Natural killer cell (primary cell): ENCODE results near the gene MUC13. TPM values are rescaled to one million over a fixed set of nuclear protein-coding genes. Genes with fewer than 3 reads are reported as not detected.
A peak's percentile ranks its signal among the peaks of the same experiment; 100 is the strongest.

Experiments
- ATAC-seq, 3 donors: fragments of 150-1000 bp in 2 of 3; fragments of 200-7000 bp in 1 of 3; cut with Tn5 transposase; 1 replicate in 1 of 3; 2 replicates in 2 of 3; pipeline ENCODE4 v1.10.0; 2021; ENCODE audit warnings: mild to moderate bottlenecking in 2 of 3, moderate library complexity in 2 of 3
- DNase-seq, 2 donors: peaks; one replicate each; pipeline versions ENCODE4 v3.0.0 to v3.0.0-alpha.2; 2013 to 2021; ENCODE audit warnings: mixed read lengths in 1 of 2
- H3K27ac ChIP-seq: one replicate; pipeline ENCODE4 v1.5.1; 2013; ENCODE audit warnings: mild to moderate bottlenecking, low read length
- H3K27me3 ChIP-seq: one replicate; pipeline ENCODE4 v1.6.1; 2013; ENCODE audit warnings: low read length; ENCODE audit not compliant: control insufficient read depth, insufficient read depth
- H3K36me3 ChIP-seq: one replicate; pipeline ENCODE4 v1.6.1; 2013; ENCODE audit warnings: low read length; ENCODE audit not compliant: control insufficient read depth, insufficient read depth
- H3K4me1 ChIP-seq: one replicate; pipeline ENCODE4 v1.6.1; 2013; ENCODE audit warnings: low read length; ENCODE audit not compliant: control insufficient read depth, insufficient read depth
- H3K4me3 ChIP-seq: one replicate; pipeline ENCODE4 v1.5.1; 2013; ENCODE audit warnings: low read length
- H3K9me3 ChIP-seq: one replicate; pipeline ENCODE4 v1.6.1; 2013; ENCODE audit warnings: low read length; ENCODE audit not compliant: control insufficient read depth, insufficient read depth
- H3K27ac Mint-ChIP-seq, 2 donors: one replicate each; pipeline ENCODE4 v1.8.0; 2022; ENCODE audit warnings: mild to moderate bottlenecking in 2 of 2, mixed read lengths in 2 of 2, moderate library complexity in 1 of 2
- H3K27me3 Mint-ChIP-seq, 2 donors: one replicate each; pipeline ENCODE4 v1.8.0; 2022; ENCODE audit warnings: low read depth in 2 of 2, mixed read lengths in 2 of 2
- H3K36me3 Mint-ChIP-seq: one replicate; pipeline ENCODE4 v1.8.0; 2022; ENCODE audit warnings: mixed read lengths
- H3K4me1 Mint-ChIP-seq, 2 donors: one replicate each; pipeline ENCODE4 v1.8.0; 2022; ENCODE audit warnings: mixed read lengths in 2 of 2
- H3K4me3 Mint-ChIP-seq: one replicate; pipeline ENCODE4 v1.8.0; 2022; ENCODE audit warnings: mild to moderate bottlenecking, moderate library complexity, mixed read lengths
- H3K9me3 Mint-ChIP-seq, 2 donors: one replicate each; pipeline ENCODE4 v1.8.0; 2022; ENCODE audit warnings: mixed read lengths in 2 of 2
- CTCF ChIP-seq: fragments of 200-600 bp; IDR thresholded peaks from one replicate; pipeline ENCODE4 v1.8.0; 2022; ENCODE audit warnings: antibody characterized with exemption
- WGBS: methylation state at CpG from one replicate; pipeline ENCODE4 v1.1.7; 2013; ENCODE audit warnings: missing lambda C conversion rate; ENCODE audit not compliant: insufficient coverage; 5-methylcytosine and 5-hydroxymethylcytosine counted together
- intact Hi-C: fragments of 100-400 bp; cut with micrococcal nuclease; formaldehyde crosslinking; loops from one replicate; pipeline ENCODE4 v1.14.2; 2022
- total RNA-seq, 4 donors: library from RNA; stranded (reverse); fragments of 120-200 nt in 1 of 4; gene quantifications; one replicate each; pipeline versions ENCODE4 v1.2.3 to v1.2.4, GENCODE V29; 2013 to 2022

The MUC13 gene
- total RNA-seq, 3 donors from 2014 or later (not counting 1 experiment from before 2014, with no cell fraction given), result 0.16 to 2.1 (median 0.63) TPM

GRCh38 chr3:124886168-124887056, 48.1 kb downstream of the MUC13 start:
- H3K36me3 Mint-ChIP-seq, result no peaks in the 10 kb centered on the region
- no peak overlapping the region for H3K27ac Mint-ChIP-seq
- no peaks in the 10 kb centered on the region for H3K9me3 ChIP-seq
- no peaks in the 10 kb centered on the region for H3K9me3 Mint-ChIP-seq
- peaks cover 0 to 5% of the 10 kb centered on the region in 2 donors for H3K4me1 Mint-ChIP-seq
- no peak for TF ChIP-seq CTCF
- intact Hi-C loops, result no loop called here
- DNase-seq (peak in 1 of 2 donors; percentile 42), ATAC-seq (peak; percentile 19 to 64 (median 46))
- no peak overlapping the region for H3K4me3 ChIP-seq
- H3K4me1 ChIP-seq, result peaks cover 11% of the 10 kb centered on the region
- H3K27me3 ChIP-seq, result peaks cover 15% of the 10 kb centered on the region
- H3K36me3 ChIP-seq, result no peaks in the 10 kb centered on the region
- H3K27me3 Mint-ChIP-seq, result peaks cover 51 to 59% of the 10 kb centered on the region in 2 donors
- H3K4me3 Mint-ChIP-seq, result peak overlapping the region; percentile 72
- no peak overlapping the region for H3K27ac ChIP-seq
- WGBS, result 1% methylated on average over 87 of the region's 87 CpGs

GRCh38 chr3:124885466-124886167, 48.9 kb downstream of the MUC13 start:
- H3K4me1 ChIP-seq, result peaks cover 11% of the 10 kb centered on the region
- H3K27me3 Mint-ChIP-seq, result peaks cover 48 to 59% of the 10 kb centered on the region in 2 donors
- DNase-seq (no peak), ATAC-seq (no peak)
- no peak overlapping the region for H3K27ac ChIP-seq
- H3K4me1 Mint-ChIP-seq, result peaks cover 0 to 5% of the 10 kb centered on the region in 2 donors
- H3K36me3 Mint-ChIP-seq, result no peaks in the 10 kb centered on the region
- H3K9me3 Mint-ChIP-seq, result no peaks in the 10 kb centered on the region
- peak overlapping the region; percentile 75 for H3K4me3 Mint-ChIP-seq
- H3K4me3 ChIP-seq, result no peak overlapping the region
- H3K27ac Mint-ChIP-seq, result no peak overlapping the region
- H3K9me3 ChIP-seq, result no peaks in the 10 kb centered on the region
- no peak for TF ChIP-seq CTCF
- WGBS, result 53% methylated on average over 16 of the region's 17 CpGs
- no peaks in the 10 kb centered on the region for H3K36me3 ChIP-seq
- H3K27me3 ChIP-seq, result peaks cover 15% of the 10 kb centered on the region
- intact Hi-C loops, result no loop called here

- TF ChIP-seq CTCF, result no peak
- no peaks in the 10 kb centered on the region for H3K9me3 Mint-ChIP-seq
- H3K9me3 ChIP-seq, result no peaks in the 10 kb centered on the region
- H3K27ac ChIP-seq, result no peak overlapping the region
- no peak overlapping the region for H3K27ac Mint-ChIP-seq
- H3K4me1 ChIP-seq, result peaks cover 11% of the 10 kb centered on the region
- no peaks in the 10 kb centered on the region for H3K36me3 Mint-ChIP-seq
- peaks cover 15% of the 10 kb centered on the region for H3K27me3 ChIP-seq
- peak overlapping the region; percentile 75 for H3K4me3 Mint-ChIP-seq
- H3K27me3 Mint-ChIP-seq, result peaks cover 46 to 59% of the 10 kb centered on the region in 2 donors
- DNase-seq (no peak), ATAC-seq (no peak)
- 79% methylated on average over 7 of the region's 7 CpGs for WGBS
- no peaks in the 10 kb centered on the region for H3K36me3 ChIP-seq
- peaks cover 0 to 5% of the 10 kb centered on the region in 2 donors for H3K4me1 Mint-ChIP-seq
- H3K4me3 ChIP-seq, result no peak overlapping the region
- intact Hi-C loops, result no loop called here
These were observed 50.0 kb downstream of the MUC13 start for GRCh38 chr3:124884474-124885101.
